ENCODE measurements around the gene TERB1.
"Not testable (repeated sequence)": the region's sequence is repeated elsewhere in the genome, so short reads cannot be mapped to it uniquely, and the experiment has no call there.

TERB1 gene

GRCh38 chr16:66830422-66831404, 29.3 kb upstream of the TERB1 start, which contains the start of gene NAE1:
Gene NAE1, minus strand, starts transcription at chr16:66830976. Its CDS starts 77 bp downstream, at chr16:66830899.
- DNase-seq (ENCODE audit: low read depth), result peak; percentile 70

GRCh38 chr16:66824006-66824405, 22.6 kb upstream of the TERB1 start:
- no peak for DNase-seq (ENCODE audit: low read depth)

GRCh38 chr16:66814734-66815133, 13.3 kb upstream of the TERB1 start:
- DNase-seq (ENCODE audit: low read depth), result no peak

GRCh38 chr16:66811043-66811442, 9.7 kb upstream of the TERB1 start:
- DNase-seq (ENCODE audit: low read depth), result no peak

GRCh38 chr16:66810391-66810790, 9.0 kb upstream of the TERB1 start:
- no peak for DNase-seq (ENCODE audit: low read depth)

GRCh38 chr16:66809765-66810164, 8.4 kb upstream of the TERB1 start:
- DNase-seq (ENCODE audit: low read depth), result no peak

GRCh38 chr16:66802159-66802558, 775 bp upstream of the TERB1 start:
- DNase-seq (ENCODE audit: low read depth), result no peak

- no peak for DNase-seq (ENCODE audit: low read depth)
These were observed 528 bp downstream of the TERB1 start for GRCh38 chr16:66800856-66801255.

GRCh38 chr16:66798161-66798560, 3.2 kb downstream of the TERB1 start:
- no peak for DNase-seq (ENCODE audit: low read depth)

GRCh38 chr16:66793984-66794383, 7.4 kb downstream of the TERB1 start:
- DNase-seq (ENCODE audit: low read depth), result not testable (repeated sequence)

- DNase-seq (ENCODE audit: low read depth), result no peak
These were observed 11.2 kb downstream of the TERB1 start for GRCh38 chr16:66790130-66790733.

GRCh38 chr16:66787427-66787826, 14.0 kb downstream of the TERB1 start:
- no peak for DNase-seq (ENCODE audit: low read depth)

- DNase-seq (ENCODE audit: low read depth), result no peak
These were observed 14.8 kb downstream of the TERB1 start for GRCh38 chr16:66786551-66786950.

- no peak for DNase-seq (ENCODE audit: low read depth)
These were observed 24.9 kb downstream of the TERB1 start for GRCh38 chr16:66776457-66776856.

GRCh38 chr16:66774981-66775380, 26.4 kb downstream of the TERB1 start:
- DNase-seq (ENCODE audit: low read depth), result no peak

GRCh38 chr16:66758086-66758485, 43.3 kb downstream of the TERB1 start:
- no peak for DNase-seq (ENCODE audit: low read depth)

- DNase-seq (ENCODE audit: low read depth), result no peak
These were observed 46.6 kb downstream of the TERB1 start for GRCh38 chr16:66754819-66755218.

GRCh38 chr16:66754211-66754610, 47.2 kb downstream of the TERB1 start:
- no peak for DNase-seq (ENCODE audit: low read depth)

- no peak for DNase-seq (ENCODE audit: low read depth)
These were observed 48.4 kb downstream of the TERB1 start for GRCh38 chr16:66752958-66753357.

GRCh38 chr16:66752379-66752778, 49.0 kb downstream of the TERB1 start:
- no peak for DNase-seq (ENCODE audit: low read depth)

- DNase-seq (ENCODE audit: low read depth), result no peak
These were observed 49.4 kb downstream of the TERB1 start for GRCh38 chr16:66751992-66752322.

GRCh38 chr16:66751303-66751991, 49.9 kb downstream of the TERB1 start, which contains the start of gene DYNC1LI2:
Gene DYNC1LI2, minus strand, starts transcription at chr16:66751609. Its CDS starts 18 bp downstream, at chr16:66751591.
- peak; percentile 58 for DNase-seq (ENCODE audit: low read depth)

GRCh38 chr16:66751053-66751302, 50.4 kb downstream of the TERB1 start:
- DNase-seq (ENCODE audit: low read depth), result no peak
